K562 (cell line): Measurements from ENCODE around the gene EWSR1. TPM values are rescaled to one million over a fixed set of nuclear protein-coding genes. Genes with fewer than 3 reads are reported as not detected.

Experiments used
- KAT2B ChIP-seq: IDR thresholded peaks from one replicate; pipeline ENCODE4 v1.6.1; 2012; ENCODE audit warnings: low read depth, mild to moderate bottlenecking, control low read depth, inconsistent platforms, low read length, moderate library complexity
- PTTG1 ChIP-seq: fragments of 450-650 bp; IDR thresholded peaks from 2 replicates; pipeline ENCODE4 v1.6.1; 2016; ENCODE audit warnings: low read depth, mild to moderate bottlenecking, missing genetic modification characterization, missing compliant biosample characterization
- RBBP5 ChIP-seq: fragments of 200-600 bp; sonication (generic); IDR thresholded peaks from 2 replicates; pipeline ENCODE4 v1.6.1; 2012; ENCODE audit warnings: borderline replicate concordance, mild to moderate bottlenecking, low read length, control low read depth, inconsistent platforms; ENCODE audit not compliant: insufficient read depth, poor library complexity, severe bottlenecking
- ZNF217 ChIP-seq: sonication (generic); formaldehyde crosslinking; IDR thresholded peaks from 2 replicates; pipeline ENCODE4 v1.8.0; 2022; ENCODE audit warnings: mild to moderate bottlenecking, missing genetic modification reagents
- ZNF384 ChIP-seq: IDR thresholded peaks from 2 replicates; pipeline ENCODE4 v1.6.1; 2012; ENCODE audit warnings: low read depth, low read length, improper control_type of control experiment
- ZNF589 ChIP-seq: fragments of 200-800 bp; sonication (Bioruptor generic); IDR thresholded peaks from 2 replicates; pipeline ENCODE4 v1.6.1; 2016; ENCODE audit warnings: low read depth, missing genetic modification characterization, missing compliant biosample characterization
- ZNF766 ChIP-seq: fragments of 200-800 bp; sonication (Bioruptor generic); conservative IDR thresholded peaks from 2 replicates; pipeline ENCODE4 v1.6.1; 2016; ENCODE audit warnings: missing genetic modification characterization, missing compliant biosample characterization
- polyA plus RNA-seq, 8 experiments: library from polyadenylated mRNA; depleted of rRNA in 4 of 8; stranded (reverse) in 5 of 8; unstranded in 3 of 8; fragments of >200 nt; fragmentation: Nextera tagmentation in 2 of 8; fragmentation: Illumina TruSeq in 1 of 8; extraction: Ambion mirVana in 2 of 8; extraction: Trizol in 1 of 8; gene quantifications; 2 replicates each; pipeline versions ENCODE4 v1.2.1 to v1.2.3, GENCODE V29; 2011 to 2014; ENCODE audit warnings: inconsistent platforms in 1 of 8, missing spikeins in 1 of 8
- total RNA-seq, 7 experiments: library from RNA; depleted of rRNA in 6 of 7; stranded (reverse); fragments of >200 nt in 6 of 7; fragmentation: Illumina TruSeq in 2 of 7; extraction: Trizol in 2 of 7; gene quantifications; 2 replicates each; pipeline versions ENCODE4 v1.2.1 to v1.2.3, GENCODE V29; 2011 to 2021; ENCODE audit warnings: low replicate concordance in 1 of 7
- TF ChIP-seq, protein P1 (sequence below): sonication (generic); formaldehyde crosslinking; IDR thresholded peaks from 2 replicates; pipeline ENCODE4 v1.8.0; 2022; ENCODE audit warnings: mild to moderate bottlenecking, missing genetic modification reagents
- TF ChIP-seq, protein P2 (sequence below): fragments of 450-650 bp; IDR thresholded peaks from 2 replicates; pipeline ENCODE4 v1.6.1; 2016
- TF ChIP-seq, protein P3 (sequence below): fragments of 250-450 bp; sonication (Bioruptor Pico); IDR thresholded peaks from 2 replicates; pipeline ENCODE4 v1.5.0; 2020; ENCODE audit warnings: mild to moderate bottlenecking, borderline replicate concordance
- TF ChIP-seq, protein P4 (sequence below): sonication (generic); formaldehyde crosslinking; IDR thresholded peaks from 2 replicates; pipeline ENCODE4 v1.8.1; 2023; ENCODE audit warnings: mild to moderate bottlenecking, missing genetic modification reagents
- TF ChIP-seq, protein P5 (sequence below), 2 experiments: IDR thresholded peaks in 1 of 2; conservative IDR thresholded peaks in 1 of 2; 2 replicates each; pipeline ENCODE4 v1.6.1; 2016; ENCODE audit warnings: low read depth in 2 of 2, mild to moderate bottlenecking in 1 of 2, missing compliant biosample characterization in 1 of 2, missing genetic modification characterization in 1 of 2, moderate library complexity in 1 of 2

The EWSR1 gene
- total and polyA plus RNA-seq, 9 of the 15 experiments (the other 6 are each of a cell fraction or from before 2014, with no cell fraction given), result 83.3 to 450 (median 239) TPM

DNA sequence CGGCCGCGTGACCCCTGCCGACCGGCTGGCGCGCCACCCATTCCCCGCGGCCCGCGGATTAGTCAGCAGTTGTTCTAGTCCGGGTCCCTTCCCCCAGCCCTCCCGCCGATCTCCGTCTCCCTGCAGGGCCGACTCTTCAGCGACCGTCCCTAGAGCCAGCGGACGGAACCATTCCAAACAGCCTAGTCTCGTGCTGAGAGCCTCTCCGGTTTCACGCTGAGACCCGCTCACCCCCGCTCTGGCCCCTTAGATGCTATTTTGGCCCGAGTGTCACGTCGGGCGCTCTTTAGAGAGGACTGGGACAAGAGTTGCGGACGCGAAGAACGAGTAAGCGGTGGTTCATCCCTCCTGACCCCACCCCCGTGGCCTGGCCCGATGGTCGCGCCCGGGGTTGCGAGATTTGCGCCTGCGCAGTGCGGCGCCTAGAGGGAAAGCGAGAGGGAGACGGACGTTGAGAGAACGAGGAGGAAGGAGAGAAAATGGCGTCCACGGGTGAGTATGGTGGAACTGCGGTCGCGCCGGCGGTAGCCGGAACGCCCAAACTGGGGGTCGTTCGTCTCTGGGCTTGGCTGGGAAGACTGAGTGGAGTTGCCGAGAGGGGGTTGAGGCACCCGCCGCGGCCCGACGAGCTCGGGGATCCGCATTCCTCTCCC lies at the start of gene EWSR1, which contains the start of gene RHBDD3 (continued):
- TF ChIP-seq, protein P1, sequence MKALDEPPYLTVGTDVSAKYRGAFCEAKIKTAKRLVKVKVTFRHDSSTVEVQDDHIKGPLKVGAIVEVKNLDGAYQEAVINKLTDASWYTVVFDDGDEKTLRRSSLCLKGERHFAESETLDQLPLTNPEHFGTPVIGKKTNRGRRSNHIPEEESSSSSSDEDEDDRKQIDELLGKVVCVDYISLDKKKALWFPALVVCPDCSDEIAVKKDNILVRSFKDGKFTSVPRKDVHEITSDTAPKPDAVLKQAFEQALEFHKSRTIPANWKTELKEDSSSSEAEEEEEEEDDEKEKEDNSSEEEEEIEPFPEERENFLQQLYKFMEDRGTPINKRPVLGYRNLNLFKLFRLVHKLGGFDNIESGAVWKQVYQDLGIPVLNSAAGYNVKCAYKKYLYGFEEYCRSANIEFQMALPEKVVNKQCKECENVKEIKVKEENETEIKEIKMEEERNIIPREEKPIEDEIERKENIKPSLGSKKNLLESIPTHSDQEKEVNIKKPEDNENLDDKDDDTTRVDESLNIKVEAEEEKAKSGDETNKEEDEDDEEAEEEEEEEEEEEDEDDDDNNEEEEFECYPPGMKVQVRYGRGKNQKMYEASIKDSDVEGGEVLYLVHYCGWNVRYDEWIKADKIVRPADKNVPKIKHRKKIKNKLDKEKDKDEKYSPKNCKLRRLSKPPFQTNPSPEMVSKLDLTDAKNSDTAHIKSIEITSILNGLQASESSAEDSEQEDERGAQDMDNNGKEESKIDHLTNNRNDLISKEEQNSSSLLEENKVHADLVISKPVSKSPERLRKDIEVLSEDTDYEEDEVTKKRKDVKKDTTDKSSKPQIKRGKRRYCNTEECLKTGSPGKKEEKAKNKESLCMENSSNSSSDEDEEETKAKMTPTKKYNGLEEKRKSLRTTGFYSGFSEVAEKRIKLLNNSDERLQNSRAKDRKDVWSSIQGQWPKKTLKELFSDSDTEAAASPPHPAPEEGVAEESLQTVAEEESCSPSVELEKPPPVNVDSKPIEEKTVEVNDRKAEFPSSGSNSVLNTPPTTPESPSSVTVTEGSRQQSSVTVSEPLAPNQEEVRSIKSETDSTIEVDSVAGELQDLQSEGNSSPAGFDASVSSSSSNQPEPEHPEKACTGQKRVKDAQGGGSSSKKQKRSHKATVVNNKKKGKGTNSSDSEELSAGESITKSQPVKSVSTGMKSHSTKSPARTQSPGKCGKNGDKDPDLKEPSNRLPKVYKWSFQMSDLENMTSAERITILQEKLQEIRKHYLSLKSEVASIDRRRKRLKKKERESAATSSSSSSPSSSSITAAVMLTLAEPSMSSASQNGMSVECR (CRISPR knock-in tag), result peak; percentile 37
- TF ChIP-seq ZNF384 (no peak), ZNF589 (CRISPR knock-in tag) (no peak), ZNF217 (CRISPR knock-in tag) (no peak), ZNF766 (peak; percentile 11; the same call in 1 of the 2 replicates), RBBP5 (peak; percentile 63), PTTG1 (tag) (no peak), KAT2B (no peak)
- TF ChIP-seq, protein P2, sequence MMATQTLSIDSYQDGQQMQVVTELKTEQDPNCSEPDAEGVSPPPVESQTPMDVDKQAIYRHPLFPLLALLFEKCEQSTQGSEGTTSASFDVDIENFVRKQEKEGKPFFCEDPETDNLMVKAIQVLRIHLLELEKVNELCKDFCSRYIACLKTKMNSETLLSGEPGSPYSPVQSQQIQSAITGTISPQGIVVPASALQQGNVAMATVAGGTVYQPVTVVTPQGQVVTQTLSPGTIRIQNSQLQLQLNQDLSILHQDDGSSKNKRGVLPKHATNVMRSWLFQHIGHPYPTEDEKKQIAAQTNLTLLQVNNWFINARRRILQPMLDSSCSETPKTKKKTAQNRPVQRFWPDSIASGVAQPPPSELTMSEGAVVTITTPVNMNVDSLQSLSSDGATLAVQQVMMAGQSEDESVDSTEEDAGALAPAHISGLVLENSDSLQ, result 0 out of 2 replicates have a peak, but pooled peaks have one; percentile 11
- TF ChIP-seq, protein P3, sequence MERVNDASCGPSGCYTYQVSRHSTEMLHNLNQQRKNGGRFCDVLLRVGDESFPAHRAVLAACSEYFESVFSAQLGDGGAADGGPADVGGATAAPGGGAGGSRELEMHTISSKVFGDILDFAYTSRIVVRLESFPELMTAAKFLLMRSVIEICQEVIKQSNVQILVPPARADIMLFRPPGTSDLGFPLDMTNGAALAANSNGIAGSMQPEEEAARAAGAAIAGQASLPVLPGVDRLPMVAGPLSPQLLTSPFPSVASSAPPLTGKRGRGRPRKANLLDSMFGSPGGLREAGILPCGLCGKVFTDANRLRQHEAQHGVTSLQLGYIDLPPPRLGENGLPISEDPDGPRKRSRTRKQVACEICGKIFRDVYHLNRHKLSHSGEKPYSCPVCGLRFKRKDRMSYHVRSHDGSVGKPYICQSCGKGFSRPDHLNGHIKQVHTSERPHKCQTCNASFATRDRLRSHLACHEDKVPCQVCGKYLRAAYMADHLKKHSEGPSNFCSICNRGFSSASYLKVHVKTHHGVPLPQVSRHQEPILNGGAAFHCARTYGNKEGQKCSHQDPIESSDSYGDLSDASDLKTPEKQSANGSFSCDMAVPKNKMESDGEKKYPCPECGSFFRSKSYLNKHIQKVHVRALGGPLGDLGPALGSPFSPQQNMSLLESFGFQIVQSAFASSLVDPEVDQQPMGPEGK (CRISPR knock-in tag), result no peak
- TF ChIP-seq, protein P4, sequence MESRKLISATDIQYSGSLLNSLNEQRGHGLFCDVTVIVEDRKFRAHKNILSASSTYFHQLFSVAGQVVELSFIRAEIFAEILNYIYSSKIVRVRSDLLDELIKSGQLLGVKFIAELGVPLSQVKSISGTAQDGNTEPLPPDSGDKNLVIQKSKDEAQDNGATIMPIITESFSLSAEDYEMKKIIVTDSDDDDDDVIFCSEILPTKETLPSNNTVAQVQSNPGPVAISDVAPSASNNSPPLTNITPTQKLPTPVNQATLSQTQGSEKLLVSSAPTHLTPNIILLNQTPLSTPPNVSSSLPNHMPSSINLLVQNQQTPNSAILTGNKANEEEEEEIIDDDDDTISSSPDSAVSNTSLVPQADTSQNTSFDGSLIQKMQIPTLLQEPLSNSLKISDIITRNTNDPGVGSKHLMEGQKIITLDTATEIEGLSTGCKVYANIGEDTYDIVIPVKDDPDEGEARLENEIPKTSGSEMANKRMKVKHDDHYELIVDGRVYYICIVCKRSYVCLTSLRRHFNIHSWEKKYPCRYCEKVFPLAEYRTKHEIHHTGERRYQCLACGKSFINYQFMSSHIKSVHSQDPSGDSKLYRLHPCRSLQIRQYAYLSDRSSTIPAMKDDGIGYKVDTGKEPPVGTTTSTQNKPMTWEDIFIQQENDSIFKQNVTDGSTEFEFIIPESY (CRISPR knock-in tag), result no peak
- TF ChIP-seq, protein P5, sequence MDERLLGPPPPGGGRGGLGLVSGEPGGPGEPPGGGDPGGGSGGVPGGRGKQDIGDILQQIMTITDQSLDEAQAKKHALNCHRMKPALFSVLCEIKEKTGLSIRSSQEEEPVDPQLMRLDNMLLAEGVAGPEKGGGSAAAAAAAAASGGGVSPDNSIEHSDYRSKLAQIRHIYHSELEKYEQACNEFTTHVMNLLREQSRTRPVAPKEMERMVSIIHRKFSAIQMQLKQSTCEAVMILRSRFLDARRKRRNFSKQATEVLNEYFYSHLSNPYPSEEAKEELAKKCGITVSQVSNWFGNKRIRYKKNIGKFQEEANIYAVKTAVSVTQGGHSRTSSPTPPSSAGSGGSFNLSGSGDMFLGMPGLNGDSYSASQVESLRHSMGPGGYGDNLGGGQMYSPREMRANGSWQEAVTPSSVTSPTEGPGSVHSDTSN (CRISPR knock-in tag; IDR thresholded peaks at IDR 0.05; ENCODE audit: low read depth), result no peak
- TF ChIP-seq, protein P5 (tag; conservative IDR thresholded peaks at IDR 0.05; ENCODE audit: low read depth), result no peak
